Fibroblast of pulmonary artery (primary cell): ENCODE data around the gene C3orf70.

Source experiments
- DNase-seq: peaks from one replicate; pipeline ENCODE4 v3.0.0-alpha.2; 2010; ENCODE audit warnings: low read depth
- H3K4me3 ChIP-seq: replicated peaks from 2 replicates; pipeline ENCODE4 v1.5.1; 2011; ENCODE audit warnings: low read depth, mild to moderate bottlenecking, control low read depth, low read length, moderate library complexity
- TF ChIP-seq, protein P1 (sequence below): IDR thresholded peaks from 2 replicates; pipeline ENCODE4 v1.5.1; 2011; ENCODE audit warnings: mild to moderate bottlenecking, control low read depth, low read length, inconsistent platforms; ENCODE audit errors: missing control alignments

C3orf70 gene, protein sequence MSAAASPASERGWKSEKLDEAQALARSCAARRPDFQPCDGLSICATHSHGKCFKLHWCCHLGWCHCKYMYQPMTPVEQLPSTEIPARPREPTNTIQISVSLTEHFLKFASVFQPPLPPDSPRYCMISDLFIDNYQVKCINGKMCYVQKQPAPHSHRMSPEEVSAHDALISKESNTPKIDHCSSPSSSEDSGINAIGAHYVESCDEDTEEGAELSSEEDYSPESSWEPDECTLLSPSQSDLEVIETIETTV

GRCh38 chr3:185152410-185153170, at the start of gene C3orf70:
C3orf70 (minus strand) TSS chr3:185153060; CDS start chr3:185152823, 237 bp downstream.
- peak; percentile 42 for DNase-seq
- H3K4me3 ChIP-seq = peak within 1 kb of the TSS; percentile 50
- TF ChIP-seq, protein P1, sequence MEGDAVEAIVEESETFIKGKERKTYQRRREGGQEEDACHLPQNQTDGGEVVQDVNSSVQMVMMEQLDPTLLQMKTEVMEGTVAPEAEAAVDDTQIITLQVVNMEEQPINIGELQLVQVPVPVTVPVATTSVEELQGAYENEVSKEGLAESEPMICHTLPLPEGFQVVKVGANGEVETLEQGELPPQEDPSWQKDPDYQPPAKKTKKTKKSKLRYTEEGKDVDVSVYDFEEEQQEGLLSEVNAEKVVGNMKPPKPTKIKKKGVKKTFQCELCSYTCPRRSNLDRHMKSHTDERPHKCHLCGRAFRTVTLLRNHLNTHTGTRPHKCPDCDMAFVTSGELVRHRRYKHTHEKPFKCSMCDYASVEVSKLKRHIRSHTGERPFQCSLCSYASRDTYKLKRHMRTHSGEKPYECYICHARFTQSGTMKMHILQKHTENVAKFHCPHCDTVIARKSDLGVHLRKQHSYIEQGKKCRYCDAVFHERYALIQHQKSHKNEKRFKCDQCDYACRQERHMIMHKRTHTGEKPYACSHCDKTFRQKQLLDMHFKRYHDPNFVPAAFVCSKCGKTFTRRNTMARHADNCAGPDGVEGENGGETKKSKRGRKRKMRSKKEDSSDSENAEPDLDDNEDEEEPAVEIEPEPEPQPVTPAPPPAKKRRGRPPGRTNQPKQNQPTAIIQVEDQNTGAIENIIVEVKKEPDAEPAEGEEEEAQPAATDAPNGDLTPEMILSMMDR = no peak

- DNase-seq = peak; percentile 76
- no peak overlapping the region for H3K4me3 ChIP-seq
- TF ChIP-seq, protein P1 = no peak
Observed at GRCh38 chr3:185200639-185201038, 47.8 kb upstream of the C3orf70 start.

DNA sequence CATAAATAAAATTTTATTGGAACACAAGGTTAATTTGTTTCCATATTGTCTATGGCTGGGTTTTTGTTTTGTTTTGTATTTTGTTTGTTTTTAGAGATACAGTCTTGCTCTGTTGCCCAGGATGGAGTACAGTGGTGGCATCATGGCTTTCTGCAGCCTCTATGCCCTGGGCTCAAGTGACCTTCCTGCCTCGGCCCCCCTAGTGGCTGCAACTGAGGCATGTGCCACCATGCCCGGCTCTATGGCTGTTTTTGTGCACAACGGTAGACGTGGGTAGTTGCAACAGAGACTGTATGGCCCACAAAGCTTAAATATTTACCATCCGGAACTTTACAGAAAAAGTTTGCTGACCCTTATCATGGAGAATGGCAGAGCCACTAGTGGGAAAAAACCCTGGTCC, 46.8 kb upstream of the C3orf70 start:
- TF ChIP-seq, protein P1 = no peak
- DNase-seq = no peak
- no peak overlapping the region for H3K4me3 ChIP-seq

- TF ChIP-seq, protein P1 = no peak
- no peak overlapping the region for H3K4me3 ChIP-seq
- DNase-seq = no peak
Observed at GRCh38 chr3:185199206-185199605, 46.3 kb upstream of the C3orf70 start.

DNA sequence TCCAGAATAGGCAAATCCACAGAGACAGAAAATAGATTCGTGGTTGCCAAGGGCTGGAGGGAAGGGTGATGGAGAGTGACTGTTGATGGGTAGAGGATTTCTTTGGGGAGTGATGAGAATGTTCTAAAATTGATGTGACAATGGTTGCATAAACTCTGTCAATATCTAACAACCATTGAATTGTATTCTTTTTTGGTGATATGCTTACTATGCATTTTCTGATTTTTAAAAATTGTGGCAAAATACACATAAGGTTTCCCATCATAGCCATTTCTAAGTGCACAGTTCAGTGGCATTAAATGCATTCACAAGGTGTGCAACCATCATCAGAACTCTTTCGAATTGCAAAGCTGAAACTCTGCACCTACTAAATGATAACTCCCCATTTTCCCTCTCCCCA, 44.2 kb upstream of the C3orf70 start:
- H3K4me3 ChIP-seq = no peak overlapping the region
- TF ChIP-seq, protein P1 = no peak
- no peak for DNase-seq

GRCh38 chr3:185195652-185196051, 42.8 kb upstream of the C3orf70 start:
- no peak overlapping the region for H3K4me3 ChIP-seq
- DNase-seq = no peak
- TF ChIP-seq, protein P1 = no peak

GRCh38 chr3:185188816-185189215, 36.0 kb upstream of the C3orf70 start:
- no peak for DNase-seq

More at GRCh38 chr3:185188816-185189215, 36.0 kb upstream of the C3orf70 start:
- H3K4me3 ChIP-seq = no peak overlapping the region
- TF ChIP-seq, protein P1 = no peak
